Breast epithelium (tissue), 4 donors: ENCODE measurements around the gene ALG12. TPM values are rescaled to one million over a fixed set of nuclear protein-coding genes. Genes with fewer than 3 reads are reported as not detected.

Experiments used
- DNase-seq, 2 donors: peaks; one replicate each; pipeline ENCODE4 v3.0.0-alpha.2; 2019; ENCODE audit warnings: low spot score in 2 of 2
- H3K27ac ChIP-seq, 2 donors: fragments of 200-600 bp; sonication (generic) in 1 of 2; one replicate each; pipeline ENCODE4 v1.5.1; 2016 to 2019; ENCODE audit warnings: mild to moderate bottlenecking in 1 of 2
- H3K27me3 ChIP-seq, 2 donors: fragments of 200-600 bp; sonication (generic) in 1 of 2; one replicate each; pipeline versions ENCODE4 v1.5.1 to v1.6.0; 2017 to 2019; ENCODE audit warnings: control low read depth in 1 of 2, mild to moderate bottlenecking in 1 of 2
- H3K36me3 ChIP-seq: fragments of 200-600 bp; one replicate; pipeline ENCODE4 v1.5.1; 2019
- H3K4me1 ChIP-seq, 2 donors: fragments of 200-600 bp; sonication (generic); one replicate each; pipeline ENCODE4 v1.5.1; 2016 to 2019; ENCODE audit warnings: control low read depth in 1 of 2
- H3K4me3 ChIP-seq, 3 donors: fragments of 200-600 bp; sonication (generic); 1 replicate in 2 of 3; 2 replicates in 1 of 3; pipeline ENCODE4 v1.5.1; 2016 to 2019; ENCODE audit warnings: mild to moderate bottlenecking in 3 of 3, moderate library complexity in 2 of 3
- H3K9me3 ChIP-seq, 2 donors: fragments of 200-600 bp; sonication (generic) in 1 of 2; one replicate each; pipeline ENCODE4 v1.5.1; 2016 to 2019; ENCODE audit warnings: control low read depth in 1 of 2
- POLR2A ChIP-seq: fragments of 450-650 bp; IDR thresholded peaks from one replicate; pipeline ENCODE4 v1.6.1; 2016; ENCODE audit warnings: antibody characterized with exemption, mild to moderate bottlenecking, moderate library complexity
- POLR2AphosphoS5 ChIP-seq, 3 donors: sonication (generic); formaldehyde crosslinking; IDR thresholded peaks; one replicate each; pipeline ENCODE4 v1.6.1; 2017; ENCODE audit warnings: antibody characterized with exemption in 3 of 3
- intact Hi-C: fragments of 100-400 bp; cut with DNase I; formaldehyde crosslinking; loops from one replicate; pipeline ENCODE4 v1.15.1; 2023; ENCODE audit warnings: low total_unique reads
- total RNA-seq, 3 donors: library from RNA; depleted of rRNA; stranded (reverse); fragments of >200 nt; gene quantifications; one replicate each; pipeline ENCODE4 v1.1.0, GENCODE V29; 2016
- TF ChIP-seq, protein P1 (sequence below), 3 donors: fragments of 450-650 bp; IDR thresholded peaks; one replicate each; pipeline ENCODE4 v1.5.1; 2016 to 2017; ENCODE audit warnings: antibody characterized with exemption in 3 of 3, mild to moderate bottlenecking in 3 of 3, moderate library complexity in 3 of 3

ALG12 gene
- total RNA-seq, 3 donors from 2014 or later = 16.6 to 22.4 (median 19.7) TPM

DNA sequence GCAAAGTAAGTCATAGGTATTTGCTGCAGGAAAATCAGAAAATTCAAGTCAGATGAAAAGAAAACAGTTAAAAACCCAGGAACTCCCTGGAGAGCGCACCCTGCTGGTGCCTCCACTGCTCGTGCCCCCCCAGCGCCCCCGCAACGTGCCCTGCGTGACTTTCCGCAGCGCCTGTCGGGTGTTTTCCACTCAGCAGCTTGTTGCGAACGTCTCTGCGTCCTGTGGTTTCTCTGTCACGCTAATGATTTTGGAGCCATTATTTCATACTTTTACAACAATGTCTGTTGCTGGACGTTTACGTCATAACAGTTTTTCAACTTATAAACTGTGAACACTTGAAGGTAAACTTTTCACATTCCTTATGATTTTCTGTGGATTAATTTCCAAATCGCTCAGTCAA is 5.2 kb upstream of the ALG12 start:
- TF ChIP-seq POLR2AphosphoS5 (IDR thresholded peaks at IDR 0.05) = no peak
- TF ChIP-seq POLR2A = no peak
- TF ChIP-seq, protein P1, sequence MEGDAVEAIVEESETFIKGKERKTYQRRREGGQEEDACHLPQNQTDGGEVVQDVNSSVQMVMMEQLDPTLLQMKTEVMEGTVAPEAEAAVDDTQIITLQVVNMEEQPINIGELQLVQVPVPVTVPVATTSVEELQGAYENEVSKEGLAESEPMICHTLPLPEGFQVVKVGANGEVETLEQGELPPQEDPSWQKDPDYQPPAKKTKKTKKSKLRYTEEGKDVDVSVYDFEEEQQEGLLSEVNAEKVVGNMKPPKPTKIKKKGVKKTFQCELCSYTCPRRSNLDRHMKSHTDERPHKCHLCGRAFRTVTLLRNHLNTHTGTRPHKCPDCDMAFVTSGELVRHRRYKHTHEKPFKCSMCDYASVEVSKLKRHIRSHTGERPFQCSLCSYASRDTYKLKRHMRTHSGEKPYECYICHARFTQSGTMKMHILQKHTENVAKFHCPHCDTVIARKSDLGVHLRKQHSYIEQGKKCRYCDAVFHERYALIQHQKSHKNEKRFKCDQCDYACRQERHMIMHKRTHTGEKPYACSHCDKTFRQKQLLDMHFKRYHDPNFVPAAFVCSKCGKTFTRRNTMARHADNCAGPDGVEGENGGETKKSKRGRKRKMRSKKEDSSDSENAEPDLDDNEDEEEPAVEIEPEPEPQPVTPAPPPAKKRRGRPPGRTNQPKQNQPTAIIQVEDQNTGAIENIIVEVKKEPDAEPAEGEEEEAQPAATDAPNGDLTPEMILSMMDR (IDR thresholded peaks at IDR 0.05) = no peak
- Histone ChIP-seq H3K4me3 (no peak overlapping the region), H3K9me3 (no peaks in the 10 kb centered on the region), H3K36me3 (no peaks in the 10 kb centered on the region), H3K27me3 (no peaks in the 10 kb centered on the region), H3K4me1 (peaks cover 5 to 6% of the 10 kb centered on the region in 2 donors), H3K27ac (no peak overlapping the region)
- DNase-seq = no peak
- intact Hi-C loops = no loop called here

DNA sequence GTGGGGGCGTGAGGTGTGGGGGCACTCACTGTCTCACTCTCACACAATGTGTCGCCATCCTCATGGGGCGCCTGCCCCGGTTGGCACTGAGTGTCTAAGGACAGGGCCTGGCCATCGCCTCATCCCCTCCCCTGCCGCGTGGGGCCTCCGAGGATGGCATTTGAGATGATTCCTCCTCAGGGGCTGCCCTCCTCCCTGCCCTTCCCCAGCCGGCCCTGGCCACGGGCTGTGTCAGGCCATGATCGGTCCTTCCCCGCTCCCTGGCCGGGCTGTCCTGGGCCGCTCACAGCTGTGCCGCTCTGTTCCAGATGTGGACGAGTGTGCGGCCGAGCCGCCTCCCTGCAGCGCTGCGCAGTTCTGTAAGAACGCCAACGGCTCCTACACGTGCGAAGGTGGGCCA is 4.7 kb upstream of the ALG12 start:
- H3K27ac ChIP-seq = no peak overlapping the region
- H3K4me1 ChIP-seq = peaks cover 5 to 6% of the 10 kb centered on the region in 2 donors
- H3K9me3 ChIP-seq = no peaks in the 10 kb centered on the region
- DNase-seq = no peak
- no peak overlapping the region for H3K4me3 ChIP-seq
- intact Hi-C loops = no loop called here
- no peaks in the 10 kb centered on the region for H3K27me3 ChIP-seq
- TF ChIP-seq, protein P1 (IDR thresholded peaks at IDR 0.05) = no peak
- TF ChIP-seq POLR2AphosphoS5 (IDR thresholded peaks at IDR 0.05) = no peak
- TF ChIP-seq POLR2A = no peak
- H3K36me3 ChIP-seq = no peaks in the 10 kb centered on the region

DNA sequence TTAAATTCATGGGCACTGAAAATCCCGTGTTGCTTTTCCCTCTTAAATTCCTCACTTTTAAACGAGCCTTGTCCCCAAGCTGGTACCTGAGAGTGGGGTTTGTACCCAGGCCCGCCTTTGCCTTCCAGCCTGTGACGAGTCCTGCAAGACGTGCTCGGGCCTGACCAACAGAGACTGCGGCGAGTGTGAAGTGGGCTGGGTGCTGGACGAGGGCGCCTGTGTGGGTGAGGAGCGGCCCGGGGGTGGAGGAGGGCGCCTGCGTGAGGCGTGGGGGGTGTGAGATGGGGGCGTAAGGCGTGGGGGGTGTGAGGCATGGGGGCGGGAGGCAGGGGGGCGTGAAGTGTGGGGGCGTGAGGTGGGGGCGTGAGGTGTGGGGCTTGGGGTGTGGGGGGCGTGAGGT is 4.2 kb upstream of the ALG12 start:
- Histone ChIP-seq H3K4me1 (peaks cover 5 to 6% of the 10 kb centered on the region in 2 donors), H3K27ac (no peak overlapping the region), H3K4me3 (no peak overlapping the region), H3K36me3 (no peaks in the 10 kb centered on the region), H3K27me3 (no peaks in the 10 kb centered on the region), H3K9me3 (no peaks in the 10 kb centered on the region)
- intact Hi-C loops = no loop called here
- TF ChIP-seq, protein P1 (IDR thresholded peaks at IDR 0.05) = no peak
- TF ChIP-seq POLR2A (no peak), POLR2AphosphoS5 (IDR thresholded peaks at IDR 0.05) (no peak)
- no peak for DNase-seq

DNA sequence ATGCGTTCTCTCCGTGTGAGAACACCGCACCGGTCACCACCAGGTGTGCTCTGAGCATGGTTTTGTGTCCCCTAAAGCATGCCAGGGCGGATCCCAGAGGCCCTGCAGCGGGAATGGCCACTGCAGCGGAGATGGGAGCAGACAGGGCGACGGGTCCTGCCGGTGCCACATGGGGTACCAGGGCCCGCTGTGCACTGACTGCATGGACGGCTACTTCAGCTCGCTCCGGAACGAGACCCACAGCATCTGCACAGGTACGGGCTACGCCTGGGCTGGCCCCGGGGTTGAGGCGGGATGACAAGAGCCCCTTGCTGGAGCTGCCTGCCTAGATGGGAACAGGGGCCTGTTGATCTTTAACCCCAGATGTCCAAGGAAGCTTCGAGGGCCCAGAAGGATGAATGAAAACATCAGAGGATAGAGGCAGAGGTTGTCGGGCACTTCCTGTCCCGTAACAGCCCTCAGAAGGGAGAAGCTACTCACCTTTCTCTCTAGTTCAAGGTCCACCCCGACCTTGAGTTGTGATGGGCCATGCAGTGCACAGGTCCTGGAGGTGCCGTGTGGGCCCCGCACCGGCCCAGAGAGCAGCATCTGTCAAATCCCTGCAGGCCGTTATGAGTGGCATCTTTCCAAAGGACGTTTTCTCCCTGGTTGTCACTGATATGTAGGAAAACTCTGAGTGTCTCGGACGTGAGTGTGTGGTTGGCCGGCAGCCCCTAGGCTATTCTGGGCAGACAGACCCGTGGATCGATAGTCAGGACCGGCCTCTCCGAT is 3.5 kb upstream of the ALG12 start:
- no peak for DNase-seq
- TF ChIP-seq, protein P1 (IDR thresholded peaks at IDR 0.05) = no peak
- TF ChIP-seq POLR2AphosphoS5 (IDR thresholded peaks at IDR 0.05) (no peak), POLR2A (no peak)
- H3K4me3 ChIP-seq = no peak overlapping the region
- no peak overlapping the region for H3K27ac ChIP-seq
- H3K27me3 ChIP-seq = no peaks in the 10 kb centered on the region
- H3K4me1 ChIP-seq = peaks cover 5 to 6% of the 10 kb centered on the region in 2 donors
- no peaks in the 10 kb centered on the region for H3K9me3 ChIP-seq
- intact Hi-C loops = no loop called here
- H3K36me3 ChIP-seq = no peaks in the 10 kb centered on the region

DNA sequence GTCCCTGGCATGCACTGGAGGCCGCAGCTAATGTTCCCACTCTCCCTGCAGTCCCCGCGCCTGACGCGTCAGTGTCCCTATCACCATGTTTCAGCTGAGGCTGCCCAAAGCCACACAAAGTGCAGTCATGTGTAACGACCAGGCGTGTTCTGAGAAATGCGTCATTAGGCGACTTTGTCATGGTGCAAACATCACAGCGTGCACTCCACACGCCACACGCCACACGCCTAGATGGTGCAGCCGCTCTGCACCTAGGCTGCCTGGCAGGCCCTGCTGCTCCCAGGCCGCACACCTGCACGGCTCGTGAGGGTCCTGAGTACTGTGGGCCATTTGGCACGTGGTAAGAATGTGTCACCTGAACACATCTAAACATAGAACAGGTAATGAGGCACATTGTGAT is 2.6 kb upstream of the ALG12 start:
- H3K9me3 ChIP-seq = no peaks in the 10 kb centered on the region
- no peaks in the 10 kb centered on the region for H3K27me3 ChIP-seq
- H3K36me3 ChIP-seq = no peaks in the 10 kb centered on the region
- no peak overlapping the region for H3K4me3 ChIP-seq
- no peak overlapping the region for H3K27ac ChIP-seq
- intact Hi-C loops = no loop called here
- DNase-seq = no peak
- TF ChIP-seq, protein P1 (IDR thresholded peaks at IDR 0.05) = no peak
- TF ChIP-seq POLR2A (no peak), POLR2AphosphoS5 (IDR thresholded peaks at IDR 0.05) (no peak)
- peaks cover 5 to 6% of the 10 kb centered on the region in 2 donors for H3K4me1 ChIP-seq
